ENCODE measurements around the gene BRD3OS. TPM values are rescaled to one million over a fixed set of nuclear protein-coding genes. Genes with fewer than 3 reads are reported as not detected.

The BRD3OS gene
- total RNA-seq, 2 experiments from 2014 or later: 15.1 to 18.0 TPM

DNA sequence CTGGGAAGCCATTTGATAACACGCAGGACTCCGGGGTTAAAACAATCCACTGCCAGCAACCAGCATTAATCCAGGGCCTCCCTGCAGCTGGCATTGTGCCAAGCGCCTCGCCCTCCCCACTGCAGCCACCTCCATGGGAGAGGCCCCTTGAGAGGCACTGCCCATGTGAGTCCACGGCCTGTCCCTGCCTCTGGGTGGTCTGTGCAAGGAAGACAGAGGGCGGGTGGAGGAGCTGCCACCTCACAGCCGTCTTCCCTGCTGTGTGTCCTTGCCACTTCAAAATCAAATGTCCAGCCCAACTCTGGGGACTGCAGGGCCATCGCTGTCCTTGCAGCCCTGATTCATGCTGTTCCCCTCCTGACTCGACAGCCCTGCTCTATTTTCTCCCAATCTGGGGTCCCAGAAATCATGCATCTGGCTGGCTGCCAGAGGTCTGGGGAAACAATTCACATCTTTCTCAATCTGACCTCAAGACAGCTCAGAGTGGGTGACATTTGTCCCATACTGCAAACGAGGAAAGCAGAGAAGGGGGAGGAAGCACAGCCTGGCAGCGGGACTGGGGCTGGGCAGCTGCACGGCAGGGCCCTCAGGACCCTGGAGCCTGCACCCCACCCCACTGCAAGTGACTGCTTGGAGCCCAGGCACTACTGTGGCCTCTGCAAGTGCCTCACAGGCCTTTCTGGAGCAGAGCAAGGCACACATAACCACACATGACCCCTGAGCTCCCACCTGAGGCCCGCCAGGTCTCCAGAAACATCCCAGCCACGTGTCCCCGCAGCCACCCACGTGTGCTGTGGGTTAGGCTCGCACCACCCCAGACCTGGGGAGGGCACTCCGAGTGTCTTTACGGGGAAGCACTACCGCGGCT, 15.7 kb downstream of the BRD3OS start:
- Mint-ChIP-seq H3K27me3 (no peaks in the 10 kb centered on the region), H3K4me3 (no peak overlapping the region), H3K27ac (no peak overlapping the region), H3K9me3 (ENCODE audit: low read depth) (peaks cover 7% of the 10 kb centered on the region), H3K36me3 (ENCODE audit: low read depth) (peaks cover 52% of the 10 kb centered on the region), H3K4me1 (no peaks in the 10 kb centered on the region)
- ATAC-seq (no peak), DNase-seq (no peak)
- CTCF ChIA-PET: no interaction called here
- intact Hi-C loops (cut with DNase I, micrococcal nuclease): no loop called here
- POLR2A ChIA-PET: no interaction called here

DNA sequence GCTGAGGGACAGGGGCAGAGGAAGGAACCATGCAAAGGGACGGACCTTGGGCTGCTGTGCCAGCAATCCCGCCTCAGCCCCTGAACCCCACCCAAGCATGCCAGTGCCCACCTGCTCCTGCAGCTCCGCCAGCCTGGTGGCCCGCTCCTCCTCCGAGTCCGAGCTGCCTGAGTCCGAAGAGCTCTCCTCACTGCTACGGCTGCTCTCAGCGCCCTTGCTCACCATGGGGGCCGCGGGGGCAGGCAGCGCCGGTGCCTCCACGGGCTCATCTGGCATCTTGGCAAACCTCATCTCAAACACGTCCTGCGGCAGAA, 16.3 kb downstream of the BRD3OS start:
- H3K27me3 Mint-ChIP-seq: no peaks in the 10 kb centered on the region
- peaks cover 50% of the 10 kb centered on the region for H3K36me3 Mint-ChIP-seq (ENCODE audit: low read depth)

DNA sequence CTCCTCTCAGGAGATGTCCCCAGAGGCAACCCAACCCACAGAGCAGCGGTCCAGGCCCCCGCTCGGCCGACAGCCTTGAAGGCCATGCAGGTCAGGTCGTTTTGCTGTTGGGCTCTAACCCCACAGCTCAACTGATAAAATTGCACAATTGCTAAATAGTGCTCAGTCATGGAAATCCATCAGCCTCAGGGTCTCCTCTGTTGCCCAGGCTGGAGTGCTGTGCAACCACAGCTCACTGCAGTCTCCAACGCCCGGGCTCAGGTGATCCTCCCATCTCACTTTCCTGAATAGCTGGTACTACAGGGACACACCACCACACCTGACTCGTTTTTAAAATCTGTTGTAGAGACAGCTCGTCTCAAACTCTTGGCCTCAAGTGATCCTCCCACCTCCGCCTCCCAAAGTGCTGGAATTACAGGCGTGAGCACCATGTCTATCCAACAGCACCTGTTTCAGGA, 18.3 kb downstream of the BRD3OS start:
- ATAC-seq: no peak
- H3K4me3 Mint-ChIP-seq: no peak overlapping the region
- ChIA-PET CTCF (interaction anchor here (0.6 kb wide), 1 partner anchor 50 kb away, joined by 3 read pairs; no protein-coding TSS in a partner anchor), POLR2A (no interaction called here)
- no peak for DNase-seq
- peaks cover 37% of the 10 kb centered on the region for H3K36me3 Mint-ChIP-seq (ENCODE audit: low read depth)
- intact Hi-C loops (cut with DNase I, micrococcal nuclease): no loop called here
- peaks cover 7% of the 10 kb centered on the region for H3K9me3 Mint-ChIP-seq (ENCODE audit: low read depth)
- H3K27me3 Mint-ChIP-seq: no peaks in the 10 kb centered on the region
- H3K4me1 Mint-ChIP-seq: no peaks in the 10 kb centered on the region
- H3K27ac Mint-ChIP-seq: no peak overlapping the region

More for the DNA sequence above, 16.3 kb downstream of the BRD3OS start:
- intact Hi-C loops (cut with DNase I, micrococcal nuclease): no loop called here
- H3K4me3 Mint-ChIP-seq: no peak overlapping the region
- H3K4me1 Mint-ChIP-seq: no peaks in the 10 kb centered on the region
- H3K27ac Mint-ChIP-seq: no peak overlapping the region
- CTCF ChIA-PET: no interaction called here
- POLR2A ChIA-PET: no interaction called here
- DNase-seq (no peak), ATAC-seq (no peak)
- peaks cover 7% of the 10 kb centered on the region for H3K9me3 Mint-ChIP-seq (ENCODE audit: low read depth)

DNA sequence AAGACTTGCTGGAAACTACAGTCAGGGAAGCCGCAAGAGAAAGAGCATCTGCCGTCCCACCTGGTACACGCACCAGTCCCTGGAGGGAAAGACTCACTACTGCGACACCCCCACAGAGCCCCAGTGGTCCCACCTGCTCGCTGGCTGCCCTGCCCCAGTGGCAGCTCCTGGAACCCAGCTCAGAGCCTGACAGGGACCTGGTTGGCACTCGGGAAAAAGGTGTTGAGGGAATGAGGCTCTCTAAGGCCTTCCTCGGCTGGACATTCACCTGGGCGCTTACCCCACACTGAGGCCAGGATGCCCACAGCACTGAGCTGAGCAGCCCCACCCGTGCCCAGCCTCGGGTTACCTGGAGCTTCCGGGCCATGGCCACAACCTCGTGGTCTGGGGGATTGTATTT, 19.7 kb downstream of the BRD3OS start:
- Mint-ChIP-seq H3K4me1 (no peaks in the 10 kb centered on the region), H3K27ac (no peak overlapping the region), H3K4me3 (no peak overlapping the region), H3K36me3 (ENCODE audit: low read depth) (peaks cover 23% of the 10 kb centered on the region), H3K27me3 (no peaks in the 10 kb centered on the region), H3K9me3 (ENCODE audit: low read depth) (no peaks in the 10 kb centered on the region)
- ChIA-PET POLR2A (no interaction called here), CTCF (no interaction called here)
- no peak for ATAC-seq
- intact Hi-C loops (cut with DNase I, micrococcal nuclease): no loop called here
- no peak for DNase-seq

DNA sequence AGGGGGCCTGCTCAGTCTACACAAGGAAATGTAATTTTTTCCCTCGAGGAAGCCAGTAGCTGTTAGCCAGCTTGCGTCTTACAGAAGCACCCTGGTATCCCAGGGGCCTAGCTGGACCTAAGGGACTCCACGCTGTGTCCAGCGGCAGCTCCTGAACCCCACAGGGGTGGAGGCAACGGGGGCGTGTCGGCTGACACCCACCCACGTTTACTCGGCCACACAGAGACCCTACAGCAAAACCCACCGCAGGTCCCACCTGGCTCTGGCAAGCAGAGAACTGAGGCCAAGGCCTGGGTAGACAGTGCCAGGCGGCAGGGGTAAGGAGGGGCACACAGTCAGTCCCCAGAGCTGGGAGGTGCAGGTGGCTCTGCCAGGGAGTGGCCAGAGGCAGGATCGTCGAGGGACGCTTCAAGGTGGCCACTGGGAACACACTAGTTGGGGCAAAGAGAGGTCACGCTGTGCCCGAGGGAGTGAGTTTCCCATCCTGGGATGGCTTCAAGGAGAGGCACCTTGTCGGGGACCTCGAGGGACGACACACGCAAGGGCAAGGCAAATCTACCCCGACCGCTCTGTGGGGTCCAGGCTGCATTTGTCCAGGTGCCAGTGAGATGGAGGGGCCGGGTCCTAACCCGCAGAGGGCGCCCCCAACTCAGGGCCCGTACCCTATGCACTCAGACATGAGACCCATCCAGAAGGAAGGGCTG, 20.7 kb downstream of the BRD3OS start:
- no peaks in the 10 kb centered on the region for H3K9me3 Mint-ChIP-seq (ENCODE audit: low read depth)
- POLR2A ChIA-PET: no interaction called here
- H3K27me3 Mint-ChIP-seq: no peaks in the 10 kb centered on the region
- intact Hi-C loops (cut with DNase I, micrococcal nuclease): no loop called here
- no peak for ATAC-seq
- peaks cover 13% of the 10 kb centered on the region for H3K36me3 Mint-ChIP-seq (ENCODE audit: low read depth)
- CTCF ChIA-PET: interaction anchor here (0.6 kb wide), 1 partner anchor 95 kb away, joined by 3 read pairs; no protein-coding TSS in a partner anchor
- no peak overlapping the region for H3K4me3 Mint-ChIP-seq
- no peak overlapping the region for H3K27ac Mint-ChIP-seq
- no peak for DNase-seq
- no peaks in the 10 kb centered on the region for H3K4me1 Mint-ChIP-seq

DNA sequence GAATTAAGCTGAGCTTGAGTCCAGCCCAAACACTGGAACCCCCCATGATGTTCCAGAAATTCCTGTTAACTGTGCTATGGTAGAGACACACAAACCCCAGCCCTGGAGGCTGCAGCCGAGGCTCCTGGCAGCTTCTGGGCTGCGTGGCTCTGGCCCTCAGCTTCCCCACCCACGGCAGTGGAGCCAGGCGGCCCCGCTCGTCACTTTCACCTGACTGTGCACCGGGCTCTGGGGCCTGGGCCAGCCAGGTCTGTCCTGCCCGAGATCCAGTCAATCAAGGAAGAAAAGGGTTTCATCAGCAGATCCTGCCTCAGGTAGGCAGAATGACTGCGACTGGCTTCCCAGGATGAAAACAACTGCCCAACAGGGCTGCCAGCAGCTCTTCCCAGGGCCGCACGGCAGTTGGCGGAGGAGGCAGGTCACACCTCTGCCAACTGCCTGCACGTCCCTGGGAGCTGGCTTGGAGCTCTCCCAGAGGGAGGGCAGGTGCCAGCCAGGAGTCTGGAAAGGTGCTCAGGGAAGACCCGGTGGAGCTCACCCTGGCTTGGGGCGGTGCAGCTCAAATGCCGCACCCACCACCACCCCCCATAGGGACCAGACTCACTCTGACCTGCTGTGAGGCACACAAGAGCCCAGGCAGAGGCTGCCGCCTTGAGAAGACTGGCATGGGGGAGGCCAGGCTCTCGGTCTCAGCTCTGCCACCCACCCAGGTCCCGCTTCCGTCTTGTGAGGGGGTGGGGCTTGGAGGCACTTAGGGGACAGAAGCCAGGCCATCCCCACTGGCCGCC, 21.8 kb downstream of the BRD3OS start:
- DNase-seq: no peak
- intact Hi-C loops (cut with DNase I, micrococcal nuclease): no loop called here
- Mint-ChIP-seq H3K27ac (no peak overlapping the region), H3K4me1 (no peaks in the 10 kb centered on the region), H3K4me3 (no peak overlapping the region), H3K36me3 (ENCODE audit: low read depth) (peaks cover 12% of the 10 kb centered on the region), H3K9me3 (ENCODE audit: low read depth) (no peaks in the 10 kb centered on the region), H3K27me3 (no peaks in the 10 kb centered on the region)
- POLR2A ChIA-PET: no interaction called here
- CTCF ChIA-PET: interaction anchor here (0.7 kb wide), 1 partner anchor 788 kb away, joined by 5 read pairs; no protein-coding TSS in a partner anchor
- no peak for ATAC-seq

DNA sequence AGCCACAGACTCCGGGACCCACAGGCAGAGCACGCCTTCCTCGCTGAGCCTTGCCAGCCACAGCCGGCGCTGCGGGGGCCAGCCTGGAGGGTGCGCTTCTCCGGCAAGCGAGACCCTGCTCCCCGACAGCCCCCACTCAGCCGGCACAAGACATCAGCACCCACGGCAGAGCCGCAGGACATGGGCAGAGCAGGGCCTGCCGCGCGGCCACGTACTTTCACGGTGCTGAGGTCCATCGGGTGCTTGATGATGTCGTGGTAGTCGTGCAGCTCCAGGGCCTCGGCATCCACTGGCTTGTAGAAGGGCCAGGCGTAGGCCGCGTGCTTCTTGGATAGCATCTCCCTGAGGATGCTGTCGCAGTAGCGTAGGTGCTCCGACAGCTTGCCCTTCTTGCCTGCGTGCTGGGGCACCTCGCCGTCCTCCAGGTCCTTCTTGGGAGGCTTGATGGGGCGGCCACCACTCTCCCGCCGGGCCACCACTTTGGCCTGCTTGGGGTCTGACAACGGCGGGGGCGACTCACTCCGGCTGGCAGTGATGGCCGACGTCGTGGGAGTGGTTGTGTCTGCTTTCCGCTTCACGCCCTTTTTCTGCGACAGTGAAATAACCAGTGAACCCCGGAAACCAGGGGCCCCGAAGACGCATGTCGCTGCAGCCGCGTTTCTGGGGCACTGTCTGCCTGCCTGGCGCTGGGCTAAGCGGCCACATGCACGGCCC, 22.7 kb downstream of the BRD3OS start:
- Mint-ChIP-seq H3K9me3 (ENCODE audit: low read depth) (no peaks in the 10 kb centered on the region), H3K36me3 (ENCODE audit: low read depth) (peaks cover 11% of the 10 kb centered on the region), H3K4me1 (no peaks in the 10 kb centered on the region), H3K4me3 (no peak overlapping the region), H3K27ac (no peak overlapping the region), H3K27me3 (no peaks in the 10 kb centered on the region)
- intact Hi-C loops (cut with DNase I, micrococcal nuclease): no loop called here
- ChIA-PET CTCF (interaction anchor here (0.6 kb wide), 1 partner anchor 23 kb away, joined by 4 read pairs; the partner anchor contains the start of gene BRD3OS), POLR2A (no interaction called here)
- ATAC-seq (no peak), DNase-seq (no peak)

DNA sequence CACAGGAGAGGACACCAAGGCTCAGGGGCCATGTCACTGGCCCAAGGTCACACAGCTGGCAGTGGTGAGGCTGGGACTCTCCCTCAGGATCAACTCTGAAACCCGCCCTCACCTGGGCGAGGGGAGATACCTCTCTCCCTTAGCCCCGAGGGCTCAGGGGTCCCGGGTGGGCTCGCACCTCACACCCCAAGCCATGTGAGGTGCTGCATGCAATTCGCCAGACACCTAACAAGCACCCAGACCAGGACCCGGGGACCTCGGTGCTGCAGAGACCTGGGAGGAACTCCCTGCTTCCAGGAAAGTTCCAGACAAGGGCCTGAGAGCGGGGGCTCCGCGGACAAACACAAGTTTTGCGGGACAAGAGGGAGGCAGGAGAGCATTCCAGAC, 23.3 kb downstream of the BRD3OS start:
- intact Hi-C loops (cut with DNase I, micrococcal nuclease): no loop called here
- Mint-ChIP-seq H3K27ac (no peak overlapping the region), H3K9me3 (ENCODE audit: low read depth) (no peaks in the 10 kb centered on the region), H3K4me1 (no peaks in the 10 kb centered on the region), H3K36me3 (ENCODE audit: low read depth) (peaks cover 11% of the 10 kb centered on the region), H3K27me3 (no peaks in the 10 kb centered on the region), H3K4me3 (no peak overlapping the region)
- ChIA-PET CTCF (interaction anchor here (0.6 kb wide), 1 partner anchor 23 kb away, joined by 4 read pairs; the partner anchor contains the start of gene BRD3OS), POLR2A (no interaction called here)
- DNase-seq: no peak
- ATAC-seq: no peak

DNA sequence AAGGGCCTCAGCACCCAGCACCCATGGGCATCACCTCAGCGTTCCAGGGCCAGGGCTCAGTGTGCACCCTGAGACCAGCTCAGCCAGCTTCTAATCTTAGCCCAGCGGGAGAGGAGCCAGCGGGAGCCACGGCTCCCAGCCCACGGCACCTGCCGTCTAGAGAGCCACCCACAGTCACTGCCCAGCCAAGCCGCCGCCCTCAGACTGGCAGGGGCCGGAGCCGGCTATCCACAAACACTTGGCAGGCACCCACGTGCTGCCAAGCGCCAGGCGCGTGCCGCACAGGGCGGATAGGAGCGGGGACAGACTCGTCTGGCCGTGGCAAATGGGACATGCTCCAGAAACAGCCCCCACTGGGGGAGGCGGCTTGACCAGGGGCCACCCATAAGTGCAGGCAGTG, 24.0 kb downstream of the BRD3OS start:
- ChIA-PET POLR2A (no interaction called here), CTCF (no interaction called here)
- H3K36me3 Mint-ChIP-seq (ENCODE audit: low read depth): peaks cover 7% of the 10 kb centered on the region
- no peaks in the 10 kb centered on the region for H3K27me3 Mint-ChIP-seq
- H3K4me1 Mint-ChIP-seq: no peaks in the 10 kb centered on the region
- intact Hi-C loops (cut with DNase I, micrococcal nuclease): no loop called here
- no peaks in the 10 kb centered on the region for H3K9me3 Mint-ChIP-seq (ENCODE audit: low read depth)
- ATAC-seq (no peak), DNase-seq (no peak)
- no peak overlapping the region for H3K27ac Mint-ChIP-seq
- H3K4me3 Mint-ChIP-seq: no peak overlapping the region

DNA sequence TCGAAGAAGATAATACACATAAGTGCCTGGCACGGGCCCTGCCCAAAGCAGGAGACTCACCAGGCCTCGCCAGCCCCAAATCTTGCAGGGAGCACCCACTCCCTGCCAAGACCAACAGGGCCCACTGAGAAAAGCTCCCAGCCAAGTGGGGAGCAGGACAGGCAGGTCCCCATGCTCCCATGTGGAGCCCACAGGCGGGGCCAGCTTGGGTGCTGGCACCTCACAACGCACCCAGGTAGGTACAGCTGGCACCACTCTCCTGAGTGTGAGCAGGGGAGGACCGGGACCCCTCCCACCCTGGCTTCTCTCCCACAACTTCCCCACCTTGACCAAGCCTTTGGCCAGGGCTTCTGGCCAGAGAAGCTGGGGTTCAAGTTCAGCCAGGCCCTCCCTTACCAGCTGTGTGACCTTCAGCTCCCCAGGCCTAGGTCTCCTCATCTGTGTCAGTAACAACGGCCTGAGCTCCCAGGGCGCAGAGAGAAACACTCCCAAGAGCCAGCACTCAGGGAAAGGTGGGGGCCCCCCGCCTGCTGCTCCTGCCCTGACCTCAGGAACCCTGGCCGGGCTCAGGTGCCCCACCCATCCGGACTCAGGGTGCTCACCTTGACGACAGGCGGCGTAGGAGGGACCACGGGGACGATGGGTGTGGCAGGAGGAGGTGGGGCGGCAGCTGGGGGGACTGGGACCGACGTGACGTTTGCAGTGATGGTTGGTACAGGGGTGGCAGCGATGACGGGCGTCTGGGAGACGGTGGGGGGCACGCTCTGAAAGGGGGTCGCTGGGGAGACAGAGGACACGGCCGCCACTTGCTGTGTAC, 24.7 kb downstream of the BRD3OS start:
- H3K27me3 Mint-ChIP-seq: no peaks in the 10 kb centered on the region
- no peaks in the 10 kb centered on the region for H3K4me1 Mint-ChIP-seq
- H3K4me3 Mint-ChIP-seq: no peak overlapping the region
- no peaks in the 10 kb centered on the region for H3K9me3 Mint-ChIP-seq (ENCODE audit: low read depth)
- peaks cover 7% of the 10 kb centered on the region for H3K36me3 Mint-ChIP-seq (ENCODE audit: low read depth)
- intact Hi-C loops (cut with DNase I, micrococcal nuclease): no loop called here
- CTCF ChIA-PET: interaction anchor here (0.8 kb wide), 1 partner anchor 102 kb away, joined by 3 read pairs; no protein-coding TSS in a partner anchor
- no peak for ATAC-seq
- POLR2A ChIA-PET: no interaction called here
- no peak for DNase-seq
- no peak overlapping the region for H3K27ac Mint-ChIP-seq

Data from activated CD4-positive, alpha-beta T cell treated with anti-CD3 and anti-CD28 coated beads for 36 hours (primary cell).